ENCODE data around the gene WWOX.

DNA sequence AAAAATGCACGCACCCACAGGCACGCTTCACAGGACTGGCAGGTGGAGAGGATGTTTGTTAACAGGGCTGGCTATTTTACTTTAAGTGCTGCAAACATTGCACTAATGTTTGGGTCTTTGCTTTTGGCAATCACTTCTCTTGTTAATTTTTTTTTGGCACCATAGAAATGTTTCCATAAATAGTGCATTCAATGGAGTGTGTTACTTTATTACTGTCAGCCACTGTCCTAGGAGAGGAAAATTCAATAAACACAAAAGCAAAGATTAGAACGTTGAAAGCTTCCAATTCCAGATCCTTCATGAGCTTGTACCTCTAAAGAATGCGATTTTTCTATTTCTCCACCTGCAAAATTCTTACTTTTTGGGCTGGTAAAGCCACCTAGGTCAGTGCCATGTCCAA lies 743.5 kb downstream of the WWOX start:
- TF ChIP-seq, protein P1, sequence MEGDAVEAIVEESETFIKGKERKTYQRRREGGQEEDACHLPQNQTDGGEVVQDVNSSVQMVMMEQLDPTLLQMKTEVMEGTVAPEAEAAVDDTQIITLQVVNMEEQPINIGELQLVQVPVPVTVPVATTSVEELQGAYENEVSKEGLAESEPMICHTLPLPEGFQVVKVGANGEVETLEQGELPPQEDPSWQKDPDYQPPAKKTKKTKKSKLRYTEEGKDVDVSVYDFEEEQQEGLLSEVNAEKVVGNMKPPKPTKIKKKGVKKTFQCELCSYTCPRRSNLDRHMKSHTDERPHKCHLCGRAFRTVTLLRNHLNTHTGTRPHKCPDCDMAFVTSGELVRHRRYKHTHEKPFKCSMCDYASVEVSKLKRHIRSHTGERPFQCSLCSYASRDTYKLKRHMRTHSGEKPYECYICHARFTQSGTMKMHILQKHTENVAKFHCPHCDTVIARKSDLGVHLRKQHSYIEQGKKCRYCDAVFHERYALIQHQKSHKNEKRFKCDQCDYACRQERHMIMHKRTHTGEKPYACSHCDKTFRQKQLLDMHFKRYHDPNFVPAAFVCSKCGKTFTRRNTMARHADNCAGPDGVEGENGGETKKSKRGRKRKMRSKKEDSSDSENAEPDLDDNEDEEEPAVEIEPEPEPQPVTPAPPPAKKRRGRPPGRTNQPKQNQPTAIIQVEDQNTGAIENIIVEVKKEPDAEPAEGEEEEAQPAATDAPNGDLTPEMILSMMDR (conservative IDR thresholded peaks at IDR 0.05 in 1 of 2, IDR thresholded peaks at IDR 0.05 in 1 of 2; ENCODE audit: extremely low read depth in 1 of 2, insufficient read depth in 1 of 2, low read depth in 1 of 2, low read length in 2 of 2) = no peak
- TF ChIP-seq EZH2 (IDR thresholded peaks at IDR 0.05; ENCODE audit: borderline replicate concordance, low read length) = no peak

Data from mammary epithelial cell (primary cell).